UCSD-AML1 (cell line): ENCODE data around the gene SLC45A2.

ENCODE experiments used
- DNase-seq: peaks from one replicate; lab custom pipeline; 2025; ENCODE audit not compliant: unreplicated experiment; lab: John Stamatoyannopoulos, UW

The SLC45A2 gene

GRCh38 chr5:34007621-34008600, 23.4 kb upstream of the SLC45A2 start, which contains the start of gene AMACR:
Gene AMACR, minus strand, starts transcription at chr5:34008050. Its CDS starts 31 bp downstream, at chr5:34008019.
- DNase-seq, result peak; percentile 94

GRCh38 chr5:34007201-34007620, 22.7 kb upstream of the SLC45A2 start:
- DNase-seq, result peak; percentile 24

DNA sequence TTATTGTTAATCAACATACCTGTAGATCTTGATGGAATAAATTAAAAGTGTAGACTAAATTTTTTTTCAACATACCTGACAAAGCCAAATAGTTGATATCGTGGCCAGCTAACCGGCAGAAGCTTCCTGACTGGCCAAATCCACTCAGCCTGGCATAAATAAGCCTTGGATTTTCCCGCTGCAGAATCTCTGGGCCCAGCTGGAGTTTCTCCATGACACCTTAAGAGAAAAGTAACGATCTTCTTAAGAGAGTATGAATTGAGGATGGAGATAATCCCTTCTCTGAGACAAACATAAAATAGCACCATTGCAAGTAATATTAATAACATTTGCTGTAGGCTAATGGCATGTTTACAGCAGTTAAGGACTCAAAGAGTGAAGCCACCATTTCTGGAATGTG, 21.2 kb upstream of the SLC45A2 start:
- DNase-seq, result no peak

- no peak for DNase-seq
Measured at GRCh38 chr5:34005211-34005610, 20.7 kb upstream of the SLC45A2 start.

DNA sequence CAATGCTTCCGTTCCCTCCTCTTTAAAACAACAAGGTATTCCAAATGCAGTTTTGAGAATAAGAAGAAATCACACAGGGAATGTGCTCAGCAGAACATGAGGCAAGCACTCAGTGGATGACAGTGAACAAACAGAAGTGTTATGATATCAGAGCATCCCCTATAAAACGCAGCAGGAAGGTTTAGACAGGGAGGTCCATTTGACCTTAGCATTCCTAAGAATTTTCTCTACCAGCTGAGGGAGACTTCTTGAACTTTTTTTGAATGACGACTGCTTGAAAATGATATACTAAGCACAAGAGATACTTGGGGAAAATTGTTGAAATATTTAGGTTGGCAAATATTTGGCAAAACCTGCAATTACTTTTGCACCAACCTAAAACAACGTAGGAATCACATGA, 19.4 kb upstream of the SLC45A2 start:
- DNase-seq, result no peak

DNA sequence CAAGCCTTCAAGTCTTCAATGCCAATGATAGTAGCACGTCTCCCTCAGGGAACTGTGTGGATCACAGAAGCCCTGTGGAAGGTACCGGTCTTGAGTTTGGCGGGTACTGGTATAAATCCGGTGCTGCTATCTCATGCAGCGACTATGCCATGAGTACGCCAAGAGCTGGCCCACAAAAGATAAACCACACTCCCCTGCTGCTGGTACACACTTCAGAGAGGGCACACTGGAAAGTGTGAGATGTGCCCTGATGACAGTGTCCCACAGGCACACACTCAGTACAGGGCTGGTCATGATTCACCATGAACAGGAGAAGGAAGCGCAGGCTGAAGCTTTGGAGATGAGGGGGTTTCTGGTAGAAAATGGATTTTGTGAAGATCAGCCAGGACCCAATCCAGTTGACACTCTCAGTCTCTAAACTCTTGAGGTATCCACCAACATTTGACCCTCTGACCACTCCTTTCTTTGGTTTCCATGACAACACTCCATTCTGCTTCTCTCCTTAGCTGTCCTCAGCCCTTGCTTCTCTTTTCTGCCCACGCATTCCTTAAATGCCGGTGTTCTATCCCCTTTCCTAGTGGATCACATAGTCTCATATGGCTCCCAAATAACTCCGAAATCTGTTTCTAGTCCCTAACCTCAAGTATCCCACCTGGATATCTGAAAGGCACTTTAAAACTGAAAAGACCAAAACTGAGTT, 18.3 kb upstream of the SLC45A2 start:
- no peak for DNase-seq

GRCh38 chr5:34001241-34001841, 16.8 kb upstream of the SLC45A2 start:
- DNase-seq, result no peak

DNA sequence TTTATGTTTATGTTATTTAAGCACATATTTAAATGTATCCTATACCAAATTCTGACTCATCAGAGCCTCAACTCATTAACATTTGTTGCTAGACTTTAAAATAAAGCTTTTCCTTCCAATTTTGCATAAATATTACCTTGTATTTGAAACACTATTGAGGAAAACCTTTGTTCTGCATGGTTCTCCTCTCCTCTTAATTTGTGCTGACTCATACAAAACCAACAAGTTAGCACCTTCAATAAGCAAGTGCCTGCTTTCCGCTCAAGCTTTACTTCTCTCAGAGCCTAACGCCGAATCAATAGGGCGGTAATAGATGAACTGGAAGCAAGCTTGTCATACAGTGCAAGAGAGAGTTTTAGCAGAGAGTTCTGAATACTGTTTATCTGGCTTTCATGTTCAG, 15.5 kb upstream of the SLC45A2 start:
- DNase-seq, result no peak

- peak; percentile 20 for DNase-seq
Measured at GRCh38 chr5:33997331-33997983, 13.0 kb upstream of the SLC45A2 start.

GRCh38 chr5:33995865-33996264, 11.4 kb upstream of the SLC45A2 start:
- DNase-seq, result no peak

GRCh38 chr5:33994845-33995244, 10.4 kb upstream of the SLC45A2 start:
- DNase-seq, result no peak

DNA sequence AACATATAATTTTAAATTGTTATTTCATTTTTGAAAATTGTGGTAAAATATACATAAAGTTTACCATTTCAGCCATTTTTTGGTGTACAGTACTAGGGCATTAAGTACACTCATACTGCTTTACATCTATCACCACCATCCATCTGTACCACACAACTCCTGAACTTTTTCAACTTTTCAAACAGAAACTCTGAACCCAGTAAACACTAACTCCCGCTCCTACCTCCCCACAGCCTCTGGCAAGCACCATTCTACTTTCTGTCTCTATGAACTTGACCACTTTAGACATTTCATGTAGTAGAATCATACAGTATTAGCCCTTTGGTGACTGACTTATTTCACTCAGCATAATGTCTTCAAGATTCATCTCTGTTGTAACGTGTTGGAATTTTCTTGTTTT, 8.4 kb upstream of the SLC45A2 start:
- DNase-seq, result no peak

- no peak for DNase-seq
Measured at GRCh38 chr5:33985447-33985846, 954 bp upstream of the SLC45A2 start.

- DNase-seq, result no peak
Measured at GRCh38 chr5:33984178-33984577, 315 bp downstream of the SLC45A2 start.

DNA sequence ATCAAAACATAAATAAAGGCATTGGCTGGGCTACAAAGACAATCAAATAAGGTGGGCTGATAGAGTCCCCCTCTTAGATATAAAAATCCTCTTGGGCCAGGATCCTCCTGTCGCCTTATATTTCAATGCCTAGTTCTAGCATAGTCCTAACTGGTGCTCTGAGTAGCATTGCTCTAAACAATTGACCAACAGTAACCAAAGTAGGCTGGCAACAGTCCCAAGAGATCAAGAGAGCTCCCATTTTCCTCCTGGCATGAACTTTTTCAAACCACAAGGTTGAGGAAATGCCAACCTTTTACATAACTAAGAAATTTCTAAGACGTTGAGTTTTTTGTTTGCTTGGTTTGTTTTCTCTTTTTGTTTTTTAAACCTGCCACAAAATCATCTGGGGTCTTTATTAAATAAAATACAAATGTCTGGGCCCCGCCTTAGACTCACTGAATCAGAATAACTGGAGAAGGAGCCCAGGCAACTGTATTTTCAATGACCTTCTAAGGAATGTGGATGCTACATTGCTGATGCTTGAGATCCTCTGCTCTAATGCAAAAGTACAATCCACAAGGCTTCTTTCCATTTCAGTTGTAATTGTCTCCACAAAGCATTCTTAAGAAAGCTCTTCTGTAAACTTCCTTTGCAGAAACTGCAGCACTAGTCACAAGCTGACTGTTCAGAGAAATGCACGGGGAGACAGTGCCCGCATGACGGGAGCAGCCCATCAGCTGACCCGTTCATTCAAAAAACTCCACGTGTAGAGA, 2.9 kb downstream of the SLC45A2 start:
- no peak for DNase-seq

DNA sequence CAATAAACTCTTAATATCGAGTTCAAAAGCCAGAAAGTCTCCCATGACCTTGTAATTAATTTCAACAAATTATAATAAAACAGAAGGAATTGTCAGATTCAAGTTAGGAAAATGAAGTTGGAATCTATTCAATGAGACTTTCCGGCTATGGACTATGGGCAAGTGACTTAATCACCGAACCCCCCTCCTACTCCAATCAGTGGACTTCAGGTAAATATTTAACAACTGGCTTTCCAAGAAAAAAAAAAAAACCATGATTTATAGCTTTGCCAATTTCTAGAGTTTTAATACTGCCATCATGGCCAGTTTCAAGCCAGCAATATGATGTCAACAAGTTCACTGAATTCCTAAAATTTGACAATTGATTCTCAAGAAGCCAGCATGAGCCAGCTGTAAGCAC, 4.5 kb downstream of the SLC45A2 start:
- DNase-seq, result no peak

- DNase-seq, result no peak
Measured at GRCh38 chr5:33978306-33978705, 6.2 kb downstream of the SLC45A2 start.

DNA sequence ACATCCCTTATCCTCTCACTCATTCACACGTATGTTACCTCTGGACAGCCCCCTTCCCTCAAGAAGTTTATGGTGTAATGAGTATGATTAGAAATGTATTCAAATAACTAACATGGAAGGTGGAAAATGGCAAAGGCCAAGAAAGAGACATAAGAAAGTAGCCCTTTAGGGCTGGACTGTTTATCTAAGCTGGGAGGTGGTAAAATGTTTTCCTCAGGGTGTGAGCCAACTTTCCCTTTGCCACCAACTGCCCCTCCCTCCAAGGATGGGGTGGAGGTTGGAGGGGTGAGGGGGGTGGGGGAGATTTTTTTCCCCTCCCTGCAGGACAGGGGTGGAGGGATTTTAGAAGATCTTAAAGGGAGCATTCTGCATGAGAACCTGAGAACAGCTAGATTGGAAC, 8.2 kb downstream of the SLC45A2 start:
- DNase-seq, result no peak

- no peak for DNase-seq
Measured at GRCh38 chr5:33975852-33976251, 8.6 kb downstream of the SLC45A2 start.

DNA sequence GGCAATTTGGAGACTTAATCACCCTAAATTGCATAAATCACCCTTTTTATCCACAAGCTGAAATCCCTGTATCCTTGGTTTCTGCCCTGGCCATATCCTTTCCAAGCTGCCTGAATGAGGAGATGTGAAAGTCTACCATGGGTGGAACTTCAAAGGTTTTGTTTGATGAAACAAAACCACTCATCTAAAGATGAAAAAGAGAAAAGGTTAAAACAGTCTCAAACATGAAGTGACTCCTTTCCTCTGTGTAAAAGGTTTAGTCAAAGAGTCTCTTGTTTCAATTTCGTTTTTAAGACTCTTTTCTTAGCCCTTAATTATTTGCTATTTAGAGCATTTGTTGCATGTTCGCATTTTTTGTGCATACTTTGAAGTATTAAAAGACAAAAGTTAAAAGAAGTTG, 11.2 kb downstream of the SLC45A2 start:
- DNase-seq, result no peak
